ENCODE measurements around the gene CTNNA1. TPM values are rescaled to one million over a fixed set of nuclear protein-coding genes. Genes with fewer than 3 reads are reported as not detected.

Gene CTNNA1
- polyA plus RNA-seq, 1 of the 3 experiments (the other 2 are of a cell fraction): 130 TPM

GRCh38 chr5:138968601-138969000 is 215.4 kb downstream of the CTNNA1 start:
- POLR2A ChIA-PET: interaction anchor here (1.5 to 2.6 kb wide), 2 partner anchors 15 to 18 kb away, joined by 4 to 9 read pairs; no protein-coding TSS in a partner anchor

GRCh38 chr5:138969323-138970002 is 216.2 kb downstream of the CTNNA1 start:
- ChIA-PET POLR2A (interaction anchor here (0.7 to 2.6 kb wide), 4 partner anchors 16 to 96 kb away, joined by 3 to 9 read pairs (median 4); no protein-coding TSS in a partner anchor), CTCF (interaction anchor here (1.1 to 3.2 kb wide), 4 partner anchors 15 to 394 kb away, joined by 3 to 11 read pairs (median 4); no protein-coding TSS in a partner anchor)
- Histone ChIP-seq H4K20me1 (ENCODE audit: insufficient read depth) (no peaks in the 10 kb centered on the region), H3K4me1 (ENCODE audit: control insufficient read depth in 1 of 2, insufficient read depth in 2 of 2, low read depth in 1 of 2, low read length in 1 of 2) (peaks cover 5 to 74% of the 10 kb centered on the region in 2 experiments; a peak in 3 of 4 replicates), H3K79me2 (ENCODE audit: insufficient read depth) (no peaks in the 10 kb centered on the region), H3K9me2 (no peaks in the 10 kb centered on the region), H3K36me3 (replicated peaks in 1 of 2; ENCODE audit: control insufficient read depth in 1 of 2, insufficient read depth in 2 of 2, low read length in 1 of 2) (no peaks in the 10 kb centered on the region), H3K4me2 (no peak overlapping the region), H3K27me3 (ENCODE audit: insufficient read depth) (no peaks in the 10 kb centered on the region), H3K27ac (ENCODE audit: low read depth in 2 of 2, low read length in 1 of 2) (peak overlapping the region in 1 of 2 experiments; percentile 98; a peak in 2 of 4 replicates), H3K9ac (no peak overlapping the region), H2AFZ (ENCODE audit: low read depth) (no peak overlapping the region), H3F3A (replicated peaks; ENCODE audit: insufficient read depth) (no peaks in the 10 kb centered on the region), H3K9me3 (no peaks in the 10 kb centered on the region), H3K4me3 (ENCODE audit: low read depth in 2 of 2, low read length in 1 of 2) (no peak overlapping the region)
- DNase-seq: peak; percentile 54
- TF ChIP-seq MXI1 (IDR thresholded peaks at IDR 0.05; ENCODE audit: low read depth, low read length) (peak; percentile 59; the same call in 1 of the 2 replicates), ELF1 (IDR thresholded peaks at IDR 0.05) (no peak), GABPA (IDR thresholded peaks at IDR 0.05; ENCODE audit: low read depth) (no peak), MAX (IDR thresholded peaks at IDR 0.05; ENCODE audit: low read depth) (no peak), NRF1 (IDR thresholded peaks at IDR 0.05; ENCODE audit: low read depth, low read length) (no peak), EP300 (IDR thresholded peaks at IDR 0.05; ENCODE audit: borderline replicate concordance in 1 of 2, low read depth in 1 of 2, low read length in 1 of 2) (peak in 1 of 2 experiments; percentile 80; a peak in 2 of 4 replicates), TEAD4 (IDR thresholded peaks at IDR 0.05; ENCODE audit: borderline replicate concordance, insufficient read depth) (no peak), REST (IDR thresholded peaks at IDR 0.05; ENCODE audit: low read depth, low read length) (no peak), RAD21 (IDR thresholded peaks at IDR 0.05; ENCODE audit: low read length) (peak; percentile 6; the same call in 1 of the 2 replicates), GATA2 (CRISPR knock-in tag; IDR thresholded peaks at IDR 0.05) (no peak; the same call in 1 of the 2 replicates), USF2 (IDR thresholded peaks at IDR 0.05; ENCODE audit: borderline replicate concordance, low read depth, low read length) (no peak), NFIC (IDR thresholded peaks at IDR 0.05; ENCODE audit: borderline replicate concordance) (no peak), TCF12 (IDR thresholded peaks at IDR 0.05) (no peak), RCOR1 (IDR thresholded peaks at IDR 0.05; ENCODE audit: low read length) (0 out of 2 replicates have a peak, but pooled peaks have one; percentile 48), USF1 (IDR thresholded peaks at IDR 0.05; ENCODE audit: borderline replicate concordance, low read depth) (no peak)
- 50% methylated on average over 5 of the region's 5 CpGs for WGBS (ENCODE audit: low lambda C conversion rate)

More at GRCh38 chr5:138968601-138969000, 215.4 kb downstream of the CTNNA1 start:
- no peak overlapping the region for H3K9ac ChIP-seq
- no peak overlapping the region for H3K4me2 ChIP-seq
- no peak overlapping the region for H2AFZ ChIP-seq (ENCODE audit: low read depth)
- H3K9me3 ChIP-seq: no peaks in the 10 kb centered on the region
- WGBS (ENCODE audit: low lambda C conversion rate): 90% methylated on average over 4 of the region's 4 CpGs
- TF ChIP-seq NRF1 (IDR thresholded peaks at IDR 0.05; ENCODE audit: low read depth, low read length): no peak
- H3K4me3 ChIP-seq (ENCODE audit: low read depth in 2 of 2, low read length in 1 of 2): no peak overlapping the region
- no peak for DNase-seq
- CTCF ChIA-PET: interaction anchor here (0.5 to 3.2 kb wide), 4 partner anchors 14 to 393 kb away, joined by 3 to 11 read pairs (median 6); no protein-coding TSS in a partner anchor
- no peaks in the 10 kb centered on the region for H4K20me1 ChIP-seq (ENCODE audit: insufficient read depth)
- H3K36me3 ChIP-seq (replicated peaks in 1 of 2; ENCODE audit: control insufficient read depth in 1 of 2, insufficient read depth in 2 of 2, low read length in 1 of 2): no peaks in the 10 kb centered on the region
- H3K9me2 ChIP-seq: no peaks in the 10 kb centered on the region
- no peaks in the 10 kb centered on the region for H3F3A ChIP-seq (replicated peaks; ENCODE audit: insufficient read depth)
- no peaks in the 10 kb centered on the region for H3K79me2 ChIP-seq (ENCODE audit: insufficient read depth)
- H3K4me1 ChIP-seq (ENCODE audit: control insufficient read depth in 1 of 2, insufficient read depth in 2 of 2, low read depth in 1 of 2, low read length in 1 of 2): peaks cover 7 to 69% of the 10 kb centered on the region in 2 experiments; a peak in 3 of 4 replicates
- H3K27me3 ChIP-seq (ENCODE audit: insufficient read depth): no peaks in the 10 kb centered on the region
- peak overlapping the region in 1 of 2 experiments; percentile 98; a peak in 2 of 4 replicates for H3K27ac ChIP-seq (ENCODE audit: low read depth in 2 of 2, low read length in 1 of 2)

Data from SK-N-SH (cell line).